ENCODE measurements around the gene CELF4.

The CELF4 gene

DNA sequence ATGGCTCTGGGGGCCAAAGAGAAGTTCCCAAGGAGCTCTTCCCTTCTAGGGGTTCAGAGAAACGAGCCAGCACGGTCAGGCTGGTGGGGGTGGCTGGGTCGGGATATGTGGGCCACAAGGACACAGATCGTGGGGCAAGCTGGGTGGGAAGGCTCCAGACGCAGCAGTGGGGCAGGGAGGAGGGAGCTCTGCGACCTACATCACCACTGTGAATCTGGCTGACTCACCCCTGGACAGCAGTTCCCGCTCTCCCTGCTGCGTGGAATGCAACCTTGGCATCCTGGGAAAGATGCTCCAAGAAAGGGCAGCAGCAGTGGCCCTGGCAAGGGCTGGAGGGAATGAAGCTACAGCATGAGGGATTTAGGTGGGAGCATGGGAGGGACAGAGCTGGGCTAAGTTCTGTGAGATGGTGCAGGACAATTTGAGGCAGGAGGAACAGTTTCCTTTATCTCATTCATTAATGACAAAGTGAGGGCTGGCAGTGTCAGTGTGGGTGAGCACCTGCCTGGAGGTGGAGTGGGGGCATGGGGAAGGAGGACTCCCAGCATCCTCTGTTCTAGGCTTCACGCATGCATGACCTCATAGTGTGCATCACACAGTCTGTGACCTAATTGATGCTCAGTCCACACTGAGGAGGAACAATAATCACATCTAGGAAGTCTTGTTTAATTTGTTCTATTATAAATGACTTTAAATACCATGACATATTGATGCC lies 25.0 kb downstream of the CELF4 start:
- DNase-seq (ENCODE audit: low read depth, low spot score) = no peak
- ChIA-PET CTCF (interaction anchor here (0.8 to 4.4 kb wide), 5 partner anchors 12 to 197 kb away, joined by 3 to 63 read pairs (median 25); no protein-coding TSS in a partner anchor), POLR2A (no interaction called here)
- H3K4me3 ChIP-seq (ENCODE audit: low read depth, low read length) = no peak overlapping the region
- TF ChIP-seq, protein P1, sequence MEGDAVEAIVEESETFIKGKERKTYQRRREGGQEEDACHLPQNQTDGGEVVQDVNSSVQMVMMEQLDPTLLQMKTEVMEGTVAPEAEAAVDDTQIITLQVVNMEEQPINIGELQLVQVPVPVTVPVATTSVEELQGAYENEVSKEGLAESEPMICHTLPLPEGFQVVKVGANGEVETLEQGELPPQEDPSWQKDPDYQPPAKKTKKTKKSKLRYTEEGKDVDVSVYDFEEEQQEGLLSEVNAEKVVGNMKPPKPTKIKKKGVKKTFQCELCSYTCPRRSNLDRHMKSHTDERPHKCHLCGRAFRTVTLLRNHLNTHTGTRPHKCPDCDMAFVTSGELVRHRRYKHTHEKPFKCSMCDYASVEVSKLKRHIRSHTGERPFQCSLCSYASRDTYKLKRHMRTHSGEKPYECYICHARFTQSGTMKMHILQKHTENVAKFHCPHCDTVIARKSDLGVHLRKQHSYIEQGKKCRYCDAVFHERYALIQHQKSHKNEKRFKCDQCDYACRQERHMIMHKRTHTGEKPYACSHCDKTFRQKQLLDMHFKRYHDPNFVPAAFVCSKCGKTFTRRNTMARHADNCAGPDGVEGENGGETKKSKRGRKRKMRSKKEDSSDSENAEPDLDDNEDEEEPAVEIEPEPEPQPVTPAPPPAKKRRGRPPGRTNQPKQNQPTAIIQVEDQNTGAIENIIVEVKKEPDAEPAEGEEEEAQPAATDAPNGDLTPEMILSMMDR (IDR thresholded peaks at IDR 0.05; ENCODE audit: insufficient read depth, low read length, missing control alignments) = no peak

DNA sequence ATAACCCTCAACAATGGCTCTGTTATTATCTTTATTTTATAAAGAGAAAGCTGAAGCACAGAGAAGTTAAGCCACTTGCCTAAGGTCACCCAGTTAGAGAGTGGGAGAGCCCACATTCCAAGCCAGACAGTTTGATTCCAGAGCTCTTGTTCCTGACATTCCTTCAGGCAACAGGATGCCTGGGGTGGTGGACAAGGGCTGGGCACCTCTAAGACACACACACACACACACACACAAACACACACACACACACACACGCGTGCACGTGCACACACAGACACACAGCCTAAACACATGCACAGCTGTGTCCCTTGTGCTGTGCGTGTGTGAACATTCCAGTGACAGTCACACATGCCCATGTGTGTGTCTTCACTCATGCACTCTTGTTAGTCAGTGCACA lies 26.4 kb downstream of the CELF4 start:
- CTCF ChIA-PET = interaction anchor here (1.0 to 4.4 kb wide), 11 partner anchors 11 to 1443 kb away, joined by 3 to 63 read pairs (median 7); no protein-coding TSS in a partner anchor
- H3K4me3 ChIP-seq (ENCODE audit: low read depth, low read length) = no peak overlapping the region
- TF ChIP-seq, protein P1 (IDR thresholded peaks at IDR 0.05; ENCODE audit: insufficient read depth, low read length, missing control alignments) = no peak
- POLR2A ChIA-PET = no interaction called here
- no peak for DNase-seq (ENCODE audit: low read depth, low spot score)

DNA sequence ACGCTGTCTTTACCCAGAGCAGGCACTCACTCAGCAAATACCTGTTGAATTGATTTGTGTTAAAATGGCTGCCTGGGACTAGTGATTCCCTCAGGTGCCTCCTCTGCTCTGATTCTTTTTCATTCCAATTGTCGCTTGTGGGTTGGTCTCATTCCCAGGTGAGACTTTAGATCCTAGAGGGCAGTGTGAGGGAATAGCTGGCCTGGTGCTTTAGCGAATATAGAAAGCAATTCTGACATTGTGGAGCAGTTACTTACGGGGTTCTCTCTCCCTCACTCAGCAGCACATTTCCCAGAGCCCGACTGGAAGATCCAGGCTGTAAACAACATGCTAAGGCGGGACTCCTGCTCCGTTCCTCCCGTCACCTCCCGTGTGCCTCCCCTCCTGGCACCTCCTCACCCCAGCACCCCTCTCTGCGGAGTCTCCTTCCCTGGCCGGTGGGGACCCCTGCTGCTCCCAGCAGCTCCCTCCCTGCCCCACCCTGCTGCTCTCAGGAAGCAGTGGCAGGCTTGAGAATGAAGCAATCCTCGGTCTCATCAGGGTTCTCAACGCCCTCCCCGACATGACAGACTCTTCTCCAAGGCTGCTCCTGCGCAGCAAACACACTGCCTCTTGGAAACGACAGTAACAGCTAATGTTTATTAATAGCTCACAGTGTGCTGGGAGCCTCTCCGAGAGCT lies 26.9 kb downstream of the CELF4 start:
- H3K4me3 ChIP-seq (ENCODE audit: low read depth, low read length) = no peak overlapping the region
- CTCF ChIA-PET = interaction anchor here (0.8 to 4.4 kb wide), 17 partner anchors 8 to 1443 kb away, joined by 3 to 63 read pairs (median 4); no protein-coding TSS in a partner anchor
- POLR2A ChIA-PET = no interaction called here
- DNase-seq (ENCODE audit: low read depth, low spot score) = no peak
- TF ChIP-seq, protein P1 (IDR thresholded peaks at IDR 0.05; ENCODE audit: insufficient read depth, low read length, missing control alignments) = no peak

DNA sequence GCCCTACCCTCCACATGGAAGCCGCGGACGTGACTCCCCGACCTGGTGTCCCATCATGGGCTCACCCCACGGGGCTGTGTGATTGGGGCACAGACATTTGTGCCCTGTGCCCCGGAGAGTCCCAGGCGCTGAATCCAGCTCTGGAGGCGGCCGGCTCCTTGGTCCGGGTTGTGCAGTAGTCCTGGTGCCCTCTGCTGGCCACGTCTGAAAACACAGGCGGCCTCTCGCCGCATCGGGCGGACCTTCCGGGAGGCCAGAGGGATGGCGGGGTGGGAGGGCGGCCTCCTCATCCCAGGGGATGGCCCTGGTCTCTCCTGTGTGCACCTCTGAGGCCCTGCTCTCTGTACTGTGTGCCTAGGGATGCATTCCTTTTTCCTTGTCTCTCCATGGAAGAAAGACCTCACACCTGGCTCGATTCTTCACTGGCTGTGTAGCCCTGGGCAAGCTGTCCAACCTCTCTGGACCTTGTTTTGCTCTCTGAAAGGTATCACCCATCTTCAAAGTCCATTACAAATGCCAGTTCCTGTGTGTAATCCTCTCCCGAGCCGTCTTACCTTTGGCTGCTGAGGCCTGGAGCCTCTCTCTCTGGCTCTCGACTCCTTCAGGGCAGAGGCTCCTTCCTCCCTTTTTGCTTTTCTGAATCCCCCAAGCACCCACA lies 27.6 kb downstream of the CELF4 start:
- ChIA-PET POLR2A (no interaction called here), CTCF (interaction anchor here (0.5 to 4.4 kb wide), 29 partner anchors 9 to 596 kb away, joined by 3 to 63 read pairs (median 4); no protein-coding TSS in a partner anchor)
- H3K4me3 ChIP-seq (ENCODE audit: low read depth, low read length) = no peak overlapping the region
- TF ChIP-seq, protein P1 (IDR thresholded peaks at IDR 0.05; ENCODE audit: insufficient read depth, low read length, missing control alignments) = peak; percentile 97
- DNase-seq (ENCODE audit: low read depth, low spot score) = no peak

DNA sequence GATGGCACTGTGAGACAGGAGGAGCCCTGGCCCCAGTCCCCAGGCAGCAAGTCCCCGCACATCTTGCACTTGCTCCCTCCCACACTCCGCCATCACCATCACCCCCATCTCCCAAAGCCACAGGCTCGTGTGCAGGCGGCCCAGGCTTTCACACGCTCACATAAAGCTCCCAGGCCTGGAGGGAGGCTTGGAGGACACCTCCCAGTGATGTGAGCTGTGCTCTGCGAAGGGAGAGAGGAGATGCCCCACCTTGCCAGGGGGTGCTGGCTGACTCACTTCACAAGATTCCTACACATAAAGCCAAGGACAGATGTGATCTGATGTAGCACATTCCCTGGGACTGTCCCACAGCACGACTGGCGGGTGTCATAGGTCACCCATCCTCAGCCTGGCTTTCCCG lies 28.9 kb downstream of the CELF4 start:
- TF ChIP-seq, protein P1 (IDR thresholded peaks at IDR 0.05; ENCODE audit: insufficient read depth, low read length, missing control alignments) = no peak
- ChIA-PET POLR2A (no interaction called here), CTCF (interaction anchor here (1.0 to 4.2 kb wide), 5 partner anchors 8 to 149 kb away, joined by 3 to 25 read pairs (median 5); no protein-coding TSS in a partner anchor)
- no peak overlapping the region for H3K4me3 ChIP-seq (ENCODE audit: low read depth, low read length)
- no peak for DNase-seq (ENCODE audit: low read depth, low spot score)

DNA sequence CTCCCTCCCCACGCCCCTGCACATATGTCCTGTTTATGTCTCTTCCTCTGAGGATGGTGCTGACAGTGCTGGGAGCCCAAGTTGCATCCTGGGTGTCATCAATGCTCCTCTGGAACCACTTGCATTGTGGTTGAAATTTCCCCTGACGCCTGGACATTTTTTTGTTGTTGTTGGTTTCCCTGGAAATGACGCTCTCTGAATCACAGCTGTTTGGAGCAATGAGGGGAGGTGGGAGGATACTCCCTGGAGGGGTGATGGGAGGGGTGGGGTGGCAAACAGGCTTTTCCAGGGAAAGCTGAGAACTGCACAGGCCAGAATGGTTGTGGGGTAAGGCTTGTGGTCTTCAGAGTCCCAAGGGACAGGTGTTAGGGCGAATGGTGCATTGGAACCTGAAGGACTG lies 29.6 kb downstream of the CELF4 start:
- TF ChIP-seq, protein P1 (IDR thresholded peaks at IDR 0.05; ENCODE audit: insufficient read depth, low read length, missing control alignments) = no peak
- no peak overlapping the region for H3K4me3 ChIP-seq (ENCODE audit: low read depth, low read length)
- POLR2A ChIA-PET = no interaction called here
- CTCF ChIA-PET = interaction anchor here (1.0 to 4.2 kb wide), 2 partner anchors 8 to 148 kb away, joined by 3 to 25 read pairs; no protein-coding TSS in a partner anchor
- DNase-seq (ENCODE audit: low read depth, low spot score) = no peak

Measured in AG04449 (cell line).